GM23248 (cell line): ENCODE measurements around the gene SARM1. TPM values are rescaled to one million over a fixed set of nuclear protein-coding genes. Genes with fewer than 3 reads are reported as not detected.
A peak's percentile ranks its signal among the peaks of the same experiment; 100 is the strongest.

Experiments
- DNase-seq: peaks from one replicate; pipeline ENCODE4 v3.0.0-alpha.2; 2015
- H2AFZ ChIP-seq: fragments of 200-600 bp; sonication (generic); 2 replicates; pipeline ENCODE4 v1.6.1; 2016; ENCODE audit warnings: antibody characterized with exemption
- H3F3A ChIP-seq: fragments of 200-600 bp; sonication (generic); 2 replicates; pipeline ENCODE4 v1.6.1; 2016; ENCODE audit warnings: mild to moderate bottlenecking, antibody characterized with exemption, mixed run types; ENCODE audit not compliant: insufficient read depth
- H3K27ac ChIP-seq: fragments of 200-600 bp; sonication (generic); 2 replicates; pipeline ENCODE4 v1.5.1; 2016; ENCODE audit warnings: mild to moderate bottlenecking
- H3K27me3 ChIP-seq: fragments of 200-600 bp; sonication (generic); replicated peaks from 2 replicates; pipeline ENCODE4 v1.6.1; 2016; ENCODE audit warnings: mild to moderate bottlenecking; ENCODE audit not compliant: insufficient read depth
- H3K36me3 ChIP-seq: fragments of 200-600 bp; sonication (generic); 2 replicates; pipeline ENCODE4 v1.6.1; 2016; ENCODE audit warnings: low read depth, mild to moderate bottlenecking
- H3K4me1 ChIP-seq: fragments of 200-600 bp; sonication (generic); 2 replicates; pipeline ENCODE4 v1.6.1; 2016; ENCODE audit warnings: mild to moderate bottlenecking; ENCODE audit not compliant: insufficient read depth
- H3K4me2 ChIP-seq: fragments of 200-600 bp; sonication (generic); one replicate; pipeline ENCODE4 v1.6.1; 2016; ENCODE audit warnings: mild to moderate bottlenecking; ENCODE audit not compliant: unreplicated experiment
- H3K4me3 ChIP-seq: fragments of 200-600 bp; sonication (generic); 2 replicates; pipeline ENCODE4 v1.5.1; 2016; ENCODE audit warnings: mild to moderate bottlenecking
- H3K79me2 ChIP-seq: fragments of 200-600 bp; sonication (generic); 2 replicates; pipeline ENCODE4 v1.6.1; 2016; ENCODE audit warnings: mild to moderate bottlenecking; ENCODE audit not compliant: insufficient read depth
- H3K9ac ChIP-seq: fragments of 200-600 bp; sonication (generic); 2 replicates; pipeline ENCODE4 v1.6.1; 2016; ENCODE audit warnings: mild to moderate bottlenecking
- H3K9me2 ChIP-seq: fragments of 200-600 bp; sonication (generic); 2 replicates; pipeline ENCODE4 v1.6.1; 2016; ENCODE audit warnings: mixed run types, mild to moderate bottlenecking, moderate library complexity; ENCODE audit not compliant: insufficient read depth
- H3K9me3 ChIP-seq: fragments of 200-600 bp; sonication (generic); one replicate; pipeline ENCODE4 v1.6.1; 2017; ENCODE audit warnings: low read depth
- H4K20me1 ChIP-seq: fragments of 200-600 bp; sonication (generic); 2 replicates; pipeline ENCODE4 v1.6.0; 2016; ENCODE audit not compliant: insufficient read depth
- EZH2 ChIP-seq: fragments of 200-600 bp; sonication (generic); IDR thresholded peaks from 2 replicates; pipeline ENCODE4 v1.6.1; 2018; ENCODE audit warnings: antibody characterized with exemption, mild to moderate bottlenecking; ENCODE audit not compliant: insufficient read depth, poor library complexity, severe bottlenecking
- EZH2phosphoT487 ChIP-seq: fragments of 200-600 bp; sonication (generic); IDR thresholded peaks from 2 replicates; pipeline ENCODE4 v1.6.1; 2018; ENCODE audit warnings: antibody characterized with exemption, moderate library complexity, mild to moderate bottlenecking, low read depth; ENCODE audit not compliant: insufficient read depth
- WGBS, 2 experiments: methylation state at CpG; one replicate each; pipeline ENCODE4 v1.1.6; 2015 to 2017; ENCODE audit warnings: low lambda C conversion rate in 2 of 2, low coverage in 1 of 2; ENCODE audit errors: missing lambda C conversion rate in 2 of 2; 5-methylcytosine and 5-hydroxymethylcytosine counted together
- in situ Hi-C: fragments of 300-500 bp; cut with MboI; formaldehyde crosslinking; loops from 2 replicates; pipeline ENCODE4 v1.15.0; 2020
- polyA plus RNA-seq: library from polyadenylated mRNA; unstranded; fragments of >200 nt; fragmentation: Nextera tagmentation; extraction: Ambion mirVana; gene quantifications from 2 replicates; pipeline ENCODE4 v1.2.1, GENCODE V29; 2016
- total RNA-seq: library from RNA; depleted of rRNA; stranded (reverse); fragments of >200 nt; shearing (Covaris generic); gene quantifications from 2 replicates; pipeline ENCODE4 v1.2.3, GENCODE V29; 2014

The SARM1 gene
- total and polyA plus RNA-seq, 2 experiments from 2014 or later = 5.8 to 24.2 TPM

GRCh38 chr17:28370744-28371103 is 770 bp upstream of the SARM1 start:
- Histone ChIP-seq H3K4me3 (peak overlapping the region; percentile 65), H3F3A (peaks cover 16% of the 10 kb centered on the region), H3K4me1 (peaks cover 6% of the 10 kb centered on the region), H3K9me3 (no peaks in the 10 kb centered on the region), H3K36me3 (no peaks in the 10 kb centered on the region), H2AFZ (peak overlapping the region; percentile 71), H3K27me3 (no peaks in the 10 kb centered on the region), H3K9ac (peak overlapping the region; percentile 33; the same call in 1 of the 2 replicates), H3K27ac (peak overlapping the region; percentile 21), H3K9me2 (no peaks in the 10 kb centered on the region), H4K20me1 (no peaks in the 10 kb centered on the region), H3K79me2 (peaks cover 16% of the 10 kb centered on the region), H3K4me2 (no peak overlapping the region)
- TF ChIP-seq EZH2phosphoT487 (no peak), EZH2 (no peak)
- in situ Hi-C loops = no loop called here
- WGBS, 2 experiments = 46 to 52% methylated on average over 1 of the region's 1 CpG
- no peak for DNase-seq

- peaks cover 6% of the 10 kb centered on the region for H3K4me1 ChIP-seq
- H3K79me2 ChIP-seq = peaks cover 16% of the 10 kb centered on the region
- no peak for TF ChIP-seq EZH2phosphoT487
- TF ChIP-seq EZH2 = no peak
- peak overlapping the region; percentile 58 for H3K9ac ChIP-seq
- no peaks in the 10 kb centered on the region for H3K36me3 ChIP-seq
- 7 to 10% methylated on average over 33 to 50 of the region's 53 CpGs for WGBS, 2 experiments
- no peaks in the 10 kb centered on the region for H4K20me1 ChIP-seq
- H3K27me3 ChIP-seq = no peaks in the 10 kb centered on the region
- peak; percentile 69 for DNase-seq
- H3K27ac ChIP-seq = no peak overlapping the region
- H2AFZ ChIP-seq = peak overlapping the region; percentile 71
- in situ Hi-C loops = no loop called here
- peak overlapping the region; percentile 65 for H3K4me3 ChIP-seq
- peak overlapping the region; percentile 61 for H3K4me2 ChIP-seq
- peaks cover 16% of the 10 kb centered on the region for H3F3A ChIP-seq
- no peaks in the 10 kb centered on the region for H3K9me3 ChIP-seq
- no peaks in the 10 kb centered on the region for H3K9me2 ChIP-seq
Observed at GRCh38 chr17:28372203-28372944, 880 bp downstream of the SARM1 start.

GRCh38 chr17:28372945-28373274 is 1.4 kb downstream of the SARM1 start:
- Histone ChIP-seq H3K4me2 (peak overlapping the region; percentile 61), H3K36me3 (no peaks in the 10 kb centered on the region), H3K9ac (no peak overlapping the region), H3K9me3 (no peaks in the 10 kb centered on the region), H3K9me2 (no peaks in the 10 kb centered on the region), H4K20me1 (no peaks in the 10 kb centered on the region), H3K27me3 (no peaks in the 10 kb centered on the region), H2AFZ (no peak overlapping the region), H3K4me1 (peaks cover 6% of the 10 kb centered on the region), H3K4me3 (peak overlapping the region; percentile 65), H3F3A (peaks cover 16% of the 10 kb centered on the region), H3K27ac (no peak overlapping the region), H3K79me2 (peaks cover 16% of the 10 kb centered on the region)
- TF ChIP-seq EZH2phosphoT487 (no peak), EZH2 (no peak)
- peak; percentile 13 for DNase-seq
- 73 to 100% methylated on average over 3 to 6 of the region's 6 CpGs for WGBS, 2 experiments
- in situ Hi-C loops = no loop called here

GRCh38 chr17:28379814-28380801 is 8.6 kb downstream of the SARM1 start:
- Histone ChIP-seq H3K27me3 (no peaks in the 10 kb centered on the region), H3F3A (no peaks in the 10 kb centered on the region), H3K9ac (no peak overlapping the region), H3K27ac (no peak overlapping the region), H3K4me3 (no peak overlapping the region), H3K4me1 (peaks cover 6% of the 10 kb centered on the region), H3K9me2 (no peaks in the 10 kb centered on the region), H3K79me2 (no peaks in the 10 kb centered on the region), H3K36me3 (no peaks in the 10 kb centered on the region), H2AFZ (no peak overlapping the region), H3K9me3 (no peaks in the 10 kb centered on the region), H4K20me1 (no peaks in the 10 kb centered on the region), H3K4me2 (no peak overlapping the region)
- WGBS, 2 experiments = 86% methylated on average over 10 of the region's 10 CpGs
- in situ Hi-C loops = no loop called here
- TF ChIP-seq EZH2phosphoT487 (no peak), EZH2 (no peak)
- peak; percentile 60 for DNase-seq
